AG10803 (cell line): ENCODE measurements around the gene SPAAR.
A peak's percentile ranks its signal among the peaks of the same experiment; 100 is the strongest.

Experiments used
- DNase-seq: peaks from one replicate; pipeline ENCODE4 v3.0.0; 2010; ENCODE audit warnings: low read depth
- H3K4me3 ChIP-seq: 2 replicates; pipeline ENCODE4 v1.5.1; 2011; ENCODE audit warnings: mild to moderate bottlenecking, low read length, control low read depth
- TF ChIP-seq, protein P1 (sequence below): conservative IDR thresholded peaks from 2 replicates; pipeline ENCODE4 v1.5.1; 2011; ENCODE audit warnings: mild to moderate bottlenecking, low read length, control low read depth, inconsistent platforms

SPAAR gene

GRCh38 chr9:35952526-35953191 lies 43.4 kb downstream of the SPAAR start:
- no peak for DNase-seq
- TF ChIP-seq, protein P1, sequence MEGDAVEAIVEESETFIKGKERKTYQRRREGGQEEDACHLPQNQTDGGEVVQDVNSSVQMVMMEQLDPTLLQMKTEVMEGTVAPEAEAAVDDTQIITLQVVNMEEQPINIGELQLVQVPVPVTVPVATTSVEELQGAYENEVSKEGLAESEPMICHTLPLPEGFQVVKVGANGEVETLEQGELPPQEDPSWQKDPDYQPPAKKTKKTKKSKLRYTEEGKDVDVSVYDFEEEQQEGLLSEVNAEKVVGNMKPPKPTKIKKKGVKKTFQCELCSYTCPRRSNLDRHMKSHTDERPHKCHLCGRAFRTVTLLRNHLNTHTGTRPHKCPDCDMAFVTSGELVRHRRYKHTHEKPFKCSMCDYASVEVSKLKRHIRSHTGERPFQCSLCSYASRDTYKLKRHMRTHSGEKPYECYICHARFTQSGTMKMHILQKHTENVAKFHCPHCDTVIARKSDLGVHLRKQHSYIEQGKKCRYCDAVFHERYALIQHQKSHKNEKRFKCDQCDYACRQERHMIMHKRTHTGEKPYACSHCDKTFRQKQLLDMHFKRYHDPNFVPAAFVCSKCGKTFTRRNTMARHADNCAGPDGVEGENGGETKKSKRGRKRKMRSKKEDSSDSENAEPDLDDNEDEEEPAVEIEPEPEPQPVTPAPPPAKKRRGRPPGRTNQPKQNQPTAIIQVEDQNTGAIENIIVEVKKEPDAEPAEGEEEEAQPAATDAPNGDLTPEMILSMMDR: no peak
- H3K4me3 ChIP-seq: no peak overlapping the region

DNA sequence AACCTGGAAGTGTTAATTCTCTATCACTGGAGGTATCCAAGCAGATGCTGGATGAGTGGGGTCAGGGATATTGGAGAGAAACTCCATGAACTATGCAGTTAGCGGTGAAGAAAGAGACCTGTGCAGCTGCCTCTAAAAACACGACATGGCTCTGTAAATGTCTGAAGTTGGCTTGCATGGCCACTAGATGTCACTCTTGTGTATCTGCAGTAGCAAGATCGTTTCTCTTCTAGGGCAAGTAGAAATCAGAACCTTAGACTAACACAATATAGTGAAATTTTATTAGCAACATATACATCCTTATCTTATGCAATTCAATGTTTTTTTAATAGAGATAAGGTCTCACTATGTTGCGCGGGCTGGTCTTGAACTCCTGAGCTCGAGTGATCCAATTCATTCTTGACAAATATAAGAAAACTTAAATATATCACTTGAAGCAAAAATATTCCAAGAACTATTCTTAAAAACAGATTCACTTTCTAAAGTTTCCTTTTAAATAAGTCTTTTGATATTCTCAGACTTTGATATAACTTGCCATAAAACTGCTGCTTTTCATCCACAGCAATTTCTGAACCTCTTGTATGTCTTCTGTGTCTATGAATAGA lies 45.8 kb downstream of the SPAAR start:
- DNase-seq: peak; percentile 85
- no peak overlapping the region for H3K4me3 ChIP-seq
- TF ChIP-seq, protein P1: peak; percentile 94

DNA sequence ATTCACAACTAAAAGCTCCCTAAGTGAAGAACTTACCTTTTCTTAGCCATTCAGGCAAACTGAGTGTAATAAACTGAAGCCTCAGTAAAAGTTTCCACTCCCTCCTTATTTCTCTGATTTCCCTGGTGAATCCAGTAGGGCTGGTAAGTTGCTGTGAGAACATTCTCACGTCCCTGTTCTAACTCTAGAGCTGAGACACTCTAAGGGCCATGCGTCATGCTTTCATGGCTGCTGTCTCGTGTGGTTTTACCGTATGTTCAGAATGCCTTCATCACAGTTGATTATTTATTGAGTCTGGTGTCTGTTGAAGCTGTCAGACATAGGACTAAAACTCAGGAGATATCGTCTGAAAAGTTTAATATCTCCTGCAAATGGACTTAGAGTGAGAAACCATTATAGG lies 47.4 kb downstream of the SPAAR start:
- TF ChIP-seq, protein P1: no peak
- DNase-seq: no peak
- H3K4me3 ChIP-seq: no peak overlapping the region

DNA sequence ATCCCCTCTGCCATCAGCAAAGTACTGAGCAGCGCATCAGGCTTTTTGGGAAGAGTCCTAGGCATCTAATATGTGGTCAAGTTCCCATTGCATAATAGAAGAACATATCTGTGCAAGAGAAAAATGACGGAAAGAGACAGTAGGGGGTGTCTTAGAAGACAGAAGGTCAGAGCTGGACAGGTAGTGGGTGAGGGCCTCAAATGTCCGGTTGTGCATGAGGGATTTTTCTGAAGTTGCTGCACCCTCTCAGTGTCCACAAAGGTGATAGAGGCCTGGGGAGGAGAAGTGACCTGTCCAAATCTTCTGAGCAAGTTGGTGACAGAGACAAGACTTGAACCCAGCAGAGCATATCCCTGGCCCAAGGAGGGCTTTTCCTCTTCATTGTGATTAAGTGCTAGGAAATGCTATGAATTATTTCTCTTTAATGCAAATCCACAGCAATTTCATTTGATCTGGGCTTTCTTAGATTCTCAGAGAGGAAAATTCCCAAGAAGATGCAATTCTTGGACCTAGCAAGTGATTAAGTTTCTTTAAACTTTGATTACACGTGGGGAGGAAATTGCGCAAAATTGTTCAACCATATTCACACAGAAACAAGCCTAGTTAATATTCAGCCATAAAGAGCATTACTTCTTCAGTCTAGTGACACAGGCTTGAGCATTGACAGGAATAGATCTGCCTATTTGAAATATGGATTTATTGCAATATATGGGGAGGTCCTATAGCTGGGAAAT lies 49.0 kb downstream of the SPAAR start, which contains the start of gene OR2S2:
Gene OR2S2, minus strand, starts transcription at position 51 of the 734 bp plus-strand sequence. CDS start 56 bp downstream, outside the sequence.
- DNase-seq: no peak
- TF ChIP-seq, protein P1: no peak
- no peak within 1 kb of the TSS for H3K4me3 ChIP-seq

GRCh38 chr9:35960039-35960655 lies 50.9 kb downstream of the SPAAR start:
- no peak overlapping the region for H3K4me3 ChIP-seq
- TF ChIP-seq, protein P1: no peak
- DNase-seq: peak; percentile 85
